HepG2 (cell line): ENCODE data around the gene CMPK1. TPM values are rescaled to one million over a fixed set of nuclear protein-coding genes. Genes with fewer than 3 reads are reported as not detected.

Experiments used
- ATAC-seq: fragments of 200-7000 bp; cut with Tn5 transposase; 3 replicates; pipeline ENCODE4 v1.9.1; 2020; ENCODE audit warnings: mild to moderate bottlenecking, moderate library complexity
- BruUV-seq: library from RNA; stranded (reverse); fragments of 400-500 nt; replicated peaks from 2 replicates; lab custom pipeline; 2021; lab: Mats Ljungman, UMichigan
- CTCF ChIA-PET: fragments of 300-600 bp; formaldehyde crosslinking; extraction: SDS; loops from one replicate; lab custom pipeline; 2021; ENCODE audit warnings: low total read pairs, inconsistent platforms, low intra/inter-chr PET ratio; lab: Yijun Ruan, JAX
- POLR2A ChIA-PET: fragments of 350-600 bp; sonication (Branson Sonifier 250); formaldehyde crosslinking; loops from one replicate; lab custom pipeline; 2020; ENCODE audit warnings: antibody characterized with exemption, inconsistent platforms; lab: Yijun Ruan, JAX
- DNase-seq: peaks from one replicate; pipeline ENCODE4 v3.0.0-alpha.2; 2015; ENCODE audit warnings: low spot score
- FAIRE-seq: peaks from 3 replicates; lab custom pipeline; 2011; peaks lifted over from hg19 to GRCh38; lab: Jason Lieb, UNC
- H2AFZ ChIP-seq: one replicate; pipeline ENCODE4 v1.6.1; 2011; ENCODE audit warnings: low read length, inconsistent platforms
- H3K27ac ChIP-seq: fragments of 300-600 bp; 3 replicates; pipeline ENCODE4 v1.8.0; 2011; ENCODE audit warnings: mixed run types, mild to moderate bottlenecking, mixed read lengths, low read length, inconsistent platforms; ENCODE audit not compliant: insufficient read depth; ENCODE audit errors: extremely low read length
- H3K27me3 ChIP-seq, 2 experiments: fragments of 200-600 bp in 1 of 2; 2 replicates in 1 of 2; 3 replicates in 1 of 2; pipeline versions ENCODE4 v1.6.0 to v1.8.0; 2011; ENCODE audit warnings: low read length in 2 of 2, mild to moderate bottlenecking in 2 of 2, moderate library complexity in 2 of 2, inconsistent platforms in 1 of 2; ENCODE audit not compliant: insufficient read depth in 2 of 2, control insufficient read depth in 1 of 2
- H3K36me3 ChIP-seq, 2 experiments: fragments of 200-600 bp in 1 of 2; replicated peaks in 1 of 2; 2 replicates in 1 of 2; 3 replicates in 1 of 2; pipeline versions ENCODE4 v1.5.1 to v1.8.0; 2011; ENCODE audit warnings: low read length in 2 of 2, inconsistent platforms in 1 of 2; ENCODE audit not compliant: insufficient read depth in 2 of 2, control insufficient read depth in 1 of 2
- H3K4me1 ChIP-seq: 2 replicates; pipeline ENCODE4 v1.5.1; 2012; ENCODE audit warnings: low read length, inconsistent platforms; ENCODE audit not compliant: insufficient read depth
- H3K4me2 ChIP-seq: 2 replicates; pipeline ENCODE4 v1.6.0; 2011; ENCODE audit warnings: low read depth, low read length, inconsistent platforms
- H3K4me3 ChIP-seq, 3 experiments: fragments of 200-600 bp in 1 of 3; sonication (generic), shearing (Covaris generic) in 1 of 3; replicated peaks in 1 of 3; 2 replicates each; pipeline ENCODE4 v1.5.1; 2011 to 2016; ENCODE audit warnings: low read length in 3 of 3, inconsistent platforms in 2 of 3, low read depth in 2 of 3, mild to moderate bottlenecking in 2 of 3, control low read depth in 1 of 3, mixed read lengths in 1 of 3; ENCODE audit not compliant: insufficient read depth in 1 of 3
- H3K79me2 ChIP-seq: one replicate; pipeline ENCODE4 v1.6.1; 2011; ENCODE audit warnings: low read length, inconsistent platforms; ENCODE audit not compliant: insufficient read depth
- H3K9ac ChIP-seq: 2 replicates; pipeline ENCODE4 v1.6.0; 2011; ENCODE audit warnings: mild to moderate bottlenecking, low read depth, low read length, inconsistent platforms; ENCODE audit not compliant: insufficient read depth
- H3K9me3 ChIP-seq: 2 replicates; pipeline ENCODE4 v1.5.1; 2012; ENCODE audit warnings: mild to moderate bottlenecking, low read length
- H4K20me1 ChIP-seq: 2 replicates; pipeline ENCODE4 v1.6.0; 2011; ENCODE audit warnings: inconsistent platforms, mild to moderate bottlenecking, low read length, moderate library complexity; ENCODE audit not compliant: insufficient read depth
- ARID3A ChIP-seq: IDR thresholded peaks from 2 replicates; pipeline ENCODE4 v1.6.1; 2012; ENCODE audit warnings: low read depth, low read length, improper control_type of control experiment
- DMAP1 ChIP-seq: IDR thresholded peaks from 2 replicates; pipeline ENCODE4 v1.6.1; 2016
- MTA1 ChIP-seq: sonication (generic); formaldehyde crosslinking; IDR thresholded peaks from 2 replicates; pipeline ENCODE4 v1.4.0; 2020; ENCODE audit warnings: missing genetic modification reagents, mild to moderate bottlenecking, borderline replicate concordance
- RNF219 ChIP-seq: sonication (generic); formaldehyde crosslinking; IDR thresholded peaks from 2 replicates; pipeline ENCODE4 v1.5.0; 2020; ENCODE audit warnings: mild to moderate bottlenecking, missing genetic modification reagents
- TBX3 ChIP-seq: fragments of 450-650 bp; IDR thresholded peaks from 2 replicates; pipeline ENCODE4 v1.6.1; 2017; ENCODE audit warnings: antibody characterized with exemption, mild to moderate bottlenecking, inconsistent platforms, borderline replicate concordance
- ZSCAN12 ChIP-seq: sonication (generic); formaldehyde crosslinking; IDR thresholded peaks from 2 replicates; pipeline ENCODE4 v1.9.0; 2021; ENCODE audit warnings: mild to moderate bottlenecking, missing genetic modification reagents
- WGBS: methylation state at CpG from one replicate; pipeline ENCODE4 v1.1.6; 2017; ENCODE audit warnings: low lambda C conversion rate; 5-methylcytosine and 5-hydroxymethylcytosine counted together
- in situ Hi-C: cut with HindIII; loops from 2 replicates; pipeline ENCODE4 v1.10.0; 2017; ENCODE audit warnings: low pct_unique_long_range_greater_than_20kb; ENCODE audit not compliant: extremely low pct_ligation_motif_present
- intact Hi-C: fragments of 100-400 bp; cut with micrococcal nuclease; formaldehyde crosslinking; loops from one replicate; pipeline ENCODE4 v1.10.0; 2022; ENCODE audit not compliant: unreplicated experiment
- polyA plus RNA-seq, 8 experiments: library from polyadenylated mRNA; depleted of rRNA in 3 of 8; stranded (reverse) in 7 of 8; unstranded in 1 of 8; fragments of >200 nt; fragmentation: Illumina TruSeq in 4 of 8; extraction: Trizol in 4 of 8; gene quantifications; 2 replicates each; pipeline versions ENCODE4 v1.2.1 to v1.2.3, GENCODE V29; 2011 to 2016; ENCODE audit warnings: low read depth in 4 of 8, missing spikeins in 1 of 8, mixed read lengths in 1 of 8; ENCODE audit not compliant: insufficient read depth in 1 of 8
- total RNA-seq, 5 experiments: library from RNA; depleted of rRNA; stranded (reverse); fragments of >200 nt; fragmentation: Illumina TruSeq; extraction: Trizol; gene quantifications; 2 replicates each; pipeline ENCODE4 v1.2.3, GENCODE V29; 2016; ENCODE audit warnings: low read depth in 1 of 5

CMPK1 gene
- total and polyA plus RNA-seq, 2 of the 13 experiments (the other 11 are each of a cell fraction or from before 2014, with no cell fraction given) = 38.3 to 92.0 TPM

- POLR2A ChIA-PET = no interaction called here
- FAIRE-seq (no peak), DNase-seq (no peak), ATAC-seq (no peak)
- Histone ChIP-seq H3K9ac (no peak overlapping the region), H3K9me3 (no peaks in the 10 kb centered on the region), H3K4me1 (peaks cover 7% of the 10 kb centered on the region), H3K4me2 (no peak overlapping the region), H4K20me1 (no peaks in the 10 kb centered on the region), H3K4me3 (no peak overlapping the region), H3K27me3 (0 out of 5 replicates have a peak, but pooled peaks cover 0 to 8% of the 10 kb centered on the region in 2 experiments), H3K79me2 (no peaks in the 10 kb centered on the region), H3K27ac (no peak overlapping the region), H3K36me3 (no peaks in the 10 kb centered on the region), H2AFZ (no peak overlapping the region)
- 74% methylated on average over 6 of the region's 6 CpGs for WGBS
- no TSS peak for BruUV-seq
- TF ChIP-seq TBX3 (no peak), ARID3A (no peak), ZSCAN12 (no peak), DMAP1 (CRISPR knock-in tag) (no peak), MTA1 (no peak), RNF219 (CRISPR knock-in tag) (no peak)
- in situ Hi-C loops = no loop called here
- CTCF ChIA-PET = no interaction called here
- intact Hi-C loops = no loop called here
Observed at GRCh38 chr1:47396671-47397196, 63.1 kb downstream of the CMPK1 start.
